SHP77 (cell line): ENCODE data around the gene PTGIR.

ENCODE experiments used
- DNase-seq, 2 experiments: peaks; one replicate each; lab custom pipeline; 2025; lab: John Stamatoyannopoulos, UW

The PTGIR gene

DNA sequence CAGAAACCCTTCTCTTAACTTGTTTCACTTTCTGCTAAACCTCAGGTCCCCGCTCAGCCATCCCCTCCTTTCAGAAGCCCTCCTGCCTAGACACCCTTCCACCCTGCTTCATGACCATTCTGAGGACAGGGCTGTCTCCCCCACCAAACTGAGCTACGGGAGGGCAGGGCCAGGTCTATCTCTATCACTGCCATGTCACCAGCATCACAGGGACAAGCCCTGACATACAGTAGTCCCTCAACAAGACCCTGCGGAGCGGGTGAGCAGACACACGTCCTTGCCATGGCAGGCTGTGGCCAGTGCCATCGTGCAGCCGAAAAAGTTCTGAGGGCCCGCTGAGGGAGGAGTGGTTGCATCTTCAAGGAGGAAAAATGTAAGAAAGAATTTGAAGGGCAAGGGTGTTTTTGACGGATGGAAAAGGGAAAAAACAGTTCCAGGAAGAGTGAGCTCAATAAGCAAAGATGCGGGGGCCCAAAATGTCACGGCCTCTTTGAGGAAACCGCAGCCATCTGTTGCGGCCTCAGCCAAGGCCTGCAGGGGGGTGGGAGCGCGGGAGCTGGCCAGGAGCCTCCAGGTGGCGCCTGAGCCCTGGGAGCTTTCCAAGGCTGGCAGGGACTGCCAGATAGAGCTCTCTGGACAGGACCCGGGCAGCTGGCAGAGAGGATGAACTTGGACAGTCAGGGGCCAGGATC, 8.1 kb downstream of the PTGIR start:
- DNase-seq = peak; percentile 61 to 85

DNA sequence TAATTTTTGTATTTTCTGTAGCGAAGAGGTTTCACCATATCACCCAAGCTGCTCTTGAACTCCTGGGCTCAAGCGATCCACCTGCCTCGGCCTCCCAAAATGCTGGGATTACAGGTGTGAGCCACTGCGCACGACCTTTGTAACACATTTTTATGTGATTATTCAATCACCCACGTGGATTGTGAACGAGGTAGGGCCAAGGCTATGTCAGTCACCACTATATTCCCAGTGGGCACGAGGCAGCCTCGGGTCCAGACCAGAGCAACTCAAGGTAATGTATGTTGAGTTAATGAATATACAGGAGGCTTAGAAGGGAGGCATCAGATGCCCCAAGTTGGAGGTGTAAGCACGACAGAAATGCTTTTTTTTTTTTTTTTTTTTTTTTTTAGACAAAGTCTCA, 8.9 kb downstream of the PTGIR start:
- no peak for DNase-seq

GRCh38 chr19:46614114-46614722, 10.7 kb downstream of the PTGIR start:
- DNase-seq = peak; percentile 55 to 67

- no peak for DNase-seq
These were observed 11.4 kb downstream of the PTGIR start for GRCh38 chr19:46613525-46613924.

DNA sequence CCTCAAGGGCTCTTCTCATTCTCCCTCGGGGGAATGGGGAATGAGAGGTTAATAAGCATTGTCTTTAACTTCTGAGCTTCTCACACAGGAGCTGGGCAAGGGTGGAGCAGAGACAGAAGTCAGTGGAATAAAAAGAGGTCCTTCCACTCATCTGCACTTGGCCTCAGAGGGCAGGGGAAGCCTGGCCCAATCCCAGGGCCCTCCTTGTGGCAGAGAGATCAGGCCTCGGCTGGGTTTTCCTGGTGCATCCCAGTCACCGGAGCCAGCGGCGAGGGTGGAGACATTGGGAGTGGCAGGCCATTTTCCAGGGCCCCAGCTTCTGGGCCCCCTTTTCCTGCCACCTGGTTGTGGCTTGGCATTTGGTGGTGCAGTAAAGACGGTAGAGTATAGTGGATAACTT, 13.1 kb downstream of the PTGIR start:
- DNase-seq = no peak

DNA sequence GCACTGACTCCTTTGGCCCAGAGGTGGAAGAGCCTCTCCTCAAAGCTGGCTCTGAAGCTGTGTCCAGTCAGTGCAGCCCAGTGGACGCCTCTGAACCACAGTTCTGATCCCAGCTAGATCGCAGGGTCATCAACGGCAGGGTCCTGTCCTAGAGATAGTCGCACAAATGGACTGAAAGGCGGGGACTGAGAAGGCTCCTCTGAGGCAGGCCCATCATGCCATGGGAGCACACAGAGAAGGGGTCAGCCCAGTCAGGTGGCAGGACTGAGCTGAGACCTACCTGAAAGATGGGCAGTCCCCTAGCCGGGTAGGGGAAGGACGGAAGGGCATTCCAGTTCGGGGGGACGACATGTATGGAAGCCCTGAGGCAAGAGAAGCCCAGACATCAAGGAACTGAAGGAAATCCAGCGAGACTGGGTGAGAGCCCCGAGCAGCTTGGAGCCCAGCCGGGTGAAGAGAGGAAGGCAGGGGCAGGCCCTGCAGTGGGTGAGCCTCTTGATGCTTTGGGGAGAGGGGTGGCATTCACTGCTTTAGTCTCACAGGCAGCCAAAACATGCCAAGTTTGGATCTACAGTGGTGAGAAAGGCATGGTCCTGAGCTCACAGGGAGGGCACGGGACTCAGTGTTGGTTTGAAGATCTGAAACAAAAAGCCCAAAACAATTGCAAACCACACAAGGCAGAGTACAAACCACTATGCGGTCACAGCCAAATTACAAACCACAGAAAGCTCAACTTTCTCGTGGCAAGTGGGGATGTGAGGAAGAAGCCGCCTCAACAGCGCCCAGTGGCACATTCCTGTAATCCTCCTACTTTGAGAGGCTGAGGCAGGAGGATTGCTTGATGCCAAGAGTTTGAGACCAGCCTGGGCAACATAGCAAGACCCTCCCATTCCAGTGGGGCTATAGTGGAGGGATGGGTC, 13.8 kb downstream of the PTGIR start:
- DNase-seq = no peak

GRCh38 chr19:46610413-46610775, 14.5 kb downstream of the PTGIR start:
- DNase-seq = no peak

GRCh38 chr19:46609511-46610412, 15.1 kb downstream of the PTGIR start:
- DNase-seq = no peak

DNA sequence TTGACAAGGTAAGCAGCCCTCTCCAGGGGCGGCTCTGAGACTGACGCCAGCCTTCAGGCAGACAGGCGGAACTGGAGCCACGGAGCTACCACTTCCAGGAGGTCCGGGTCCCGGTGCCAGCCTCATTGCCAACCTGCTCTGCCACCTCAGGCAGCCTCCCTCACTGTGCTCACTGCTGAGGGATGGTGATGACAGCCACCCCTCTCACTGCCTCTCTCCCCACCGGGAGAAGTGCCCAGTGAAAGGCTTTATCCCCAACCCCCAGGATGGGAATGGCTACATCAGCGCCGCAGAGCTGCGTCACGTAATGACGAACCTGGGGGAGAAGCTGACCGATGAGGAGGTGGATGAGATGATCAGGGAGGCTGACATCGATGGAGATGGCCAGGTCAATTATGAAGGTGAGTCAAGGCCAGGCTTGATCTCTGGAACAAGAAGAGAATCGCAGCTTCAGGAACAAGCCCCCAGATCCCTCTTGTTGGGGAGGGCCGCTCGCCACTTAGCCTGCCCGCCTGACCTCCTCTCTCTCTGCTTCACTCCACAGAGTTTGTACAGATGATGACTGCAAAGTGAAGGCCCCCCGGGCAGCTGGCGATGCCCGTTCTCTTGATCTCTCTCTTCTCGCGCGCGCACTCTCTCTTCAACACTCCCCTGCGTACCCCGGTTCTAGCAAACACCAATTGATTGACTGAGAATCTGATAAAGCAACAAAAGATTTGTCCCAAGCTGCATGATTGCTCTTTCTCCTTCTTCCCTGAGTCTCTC, 16.1 kb downstream of the PTGIR start:
- DNase-seq = no peak

GRCh38 chr19:46608178-46608577, 16.7 kb downstream of the PTGIR start:
- DNase-seq = no peak

- no peak for DNase-seq
These were observed 17.4 kb downstream of the PTGIR start for GRCh38 chr19:46607448-46607841.

- DNase-seq = no peak
These were observed 18.0 kb downstream of the PTGIR start for GRCh38 chr19:46606681-46607447.

DNA sequence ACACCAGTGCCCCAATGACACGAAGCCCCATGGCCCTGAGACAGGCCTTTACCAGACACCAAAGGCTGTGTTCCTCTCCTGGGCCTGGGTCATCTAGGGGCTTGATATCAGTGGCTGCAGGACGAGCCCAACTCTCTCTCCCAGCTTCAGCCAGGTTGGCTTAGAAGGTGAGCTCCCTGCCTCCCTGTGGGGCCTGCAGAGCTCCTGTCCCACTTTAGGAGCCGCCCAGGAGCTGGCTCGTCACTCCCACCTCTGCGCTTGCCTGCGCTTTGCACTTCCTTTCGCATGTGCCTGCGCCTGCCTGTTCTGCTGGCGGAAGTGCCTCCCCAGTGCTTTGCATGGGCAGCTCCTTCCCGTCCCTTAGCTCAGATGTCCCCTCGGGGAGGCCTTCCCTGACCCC, 18.9 kb downstream of the PTGIR start:
- DNase-seq = no peak

DNA sequence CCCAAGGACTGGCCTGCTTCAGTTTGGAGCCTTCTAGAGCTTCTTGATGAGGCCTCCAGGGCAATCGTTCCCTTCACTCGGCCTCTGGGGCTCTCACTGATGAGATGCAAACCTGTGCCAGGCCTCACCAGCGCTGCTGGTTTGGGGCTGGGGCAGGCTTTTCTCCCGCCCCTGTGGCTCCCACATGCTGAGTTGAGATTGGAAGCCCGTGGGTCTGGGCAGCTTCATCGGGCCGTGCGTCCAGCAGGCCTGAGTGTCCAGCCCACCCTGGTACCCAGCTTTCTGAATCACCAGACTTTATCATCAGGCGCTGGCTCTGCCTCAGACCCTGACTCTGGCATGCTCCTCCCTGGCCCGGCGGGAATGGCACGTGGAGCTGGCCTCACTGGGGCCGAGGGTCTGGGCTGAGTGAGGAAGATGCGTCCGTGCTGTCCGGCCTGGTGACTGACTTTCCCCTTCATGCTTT, 19.5 kb downstream of the PTGIR start:
- DNase-seq = no peak

DNA sequence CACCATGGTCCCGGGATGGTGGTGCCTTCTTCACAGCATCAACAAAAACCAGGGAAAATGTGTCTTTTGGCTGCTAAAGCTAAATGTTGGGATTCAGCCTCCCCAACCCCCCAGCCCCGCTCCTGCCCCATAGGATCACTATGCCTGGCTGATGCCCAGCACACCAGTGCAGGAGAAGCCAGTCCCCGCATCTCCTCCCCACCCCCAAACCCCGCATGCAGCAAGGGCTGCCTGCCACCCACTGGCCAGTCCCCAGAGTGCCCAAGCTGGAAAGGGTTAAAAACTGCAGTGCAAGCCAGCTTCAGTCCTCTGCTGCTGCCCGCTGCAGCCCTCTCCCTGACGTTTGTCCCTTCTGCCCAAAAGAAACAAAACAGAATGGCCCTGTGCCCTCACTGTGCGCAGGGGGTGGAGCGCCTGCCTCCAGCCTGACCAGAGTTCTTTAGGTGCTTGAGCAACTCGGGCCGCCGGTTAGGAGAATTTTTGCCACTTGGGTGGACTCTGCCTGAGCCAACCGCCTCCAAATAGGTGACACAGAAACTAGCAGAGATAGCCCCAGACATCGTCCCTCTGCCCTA, 20.0 kb downstream of the PTGIR start:
- no peak for DNase-seq

DNA sequence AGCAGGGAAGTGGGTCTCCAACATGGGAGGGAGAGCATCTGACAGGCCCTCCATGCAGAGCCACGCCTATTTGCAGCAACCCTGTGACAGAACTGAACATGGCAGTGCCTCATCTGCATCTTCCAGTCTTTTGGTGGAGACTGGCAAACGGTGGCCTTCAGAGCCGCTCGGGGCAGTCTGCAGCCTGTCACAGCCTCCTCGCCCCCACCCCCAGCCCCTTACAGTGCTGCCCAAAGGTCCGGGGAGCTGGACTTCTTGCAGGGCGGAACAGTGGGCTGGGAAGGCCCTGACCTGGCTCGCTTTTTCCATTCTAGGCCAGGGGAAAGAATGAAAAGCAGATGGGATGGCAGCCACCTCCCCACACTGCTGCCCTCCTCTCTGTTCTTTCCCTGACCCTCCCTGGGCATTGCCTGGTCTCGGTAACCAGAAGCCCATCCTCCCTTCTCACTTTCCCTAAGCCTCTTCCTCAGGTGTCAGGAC, 21.1 kb downstream of the PTGIR start:
- no peak for DNase-seq

DNA sequence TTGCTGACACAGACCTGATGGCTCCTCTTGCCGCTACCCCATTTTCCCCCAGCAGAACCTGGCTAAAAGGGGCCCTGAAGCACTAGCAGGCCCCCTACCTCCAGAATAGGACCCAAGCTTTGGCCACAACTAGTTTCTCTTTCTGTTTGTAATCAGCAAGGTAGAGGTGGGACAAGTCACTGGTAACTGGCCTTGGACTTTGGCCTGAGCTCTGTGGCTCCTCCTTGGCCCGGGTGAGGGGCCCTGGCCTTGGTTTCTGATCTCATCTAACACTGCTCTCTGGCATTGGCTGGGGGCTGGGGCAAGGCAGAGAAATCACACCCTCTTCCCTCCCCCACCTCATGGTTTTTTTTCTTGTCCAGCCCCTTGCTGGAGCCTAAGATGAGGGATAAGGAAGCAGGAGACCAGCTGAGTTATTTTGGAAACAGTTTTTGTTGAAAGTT, 21.7 kb downstream of the PTGIR start:
- no peak for DNase-seq

- no peak for DNase-seq
These were observed 22.3 kb downstream of the PTGIR start for GRCh38 chr19:46602392-46603194.
